Amygdala (tissue), 56 donors: ENCODE data around the gene CCNQ.
A peak's percentile ranks its signal among the peaks of the same experiment; 100 is the strongest.

Experiments used
- DNase-seq, 56 donors: peaks; one replicate each; lab custom pipeline; 2025; lab: John Stamatoyannopoulos, UW

The CCNQ gene

GRCh38 chrX:153637121-153638040, 38.4 kb upstream of the CCNQ start:
- DNase-seq = no peak

- no peak for DNase-seq
Measured at GRCh38 chrX:153636716-153637115, 37.8 kb upstream of the CCNQ start.

DNA sequence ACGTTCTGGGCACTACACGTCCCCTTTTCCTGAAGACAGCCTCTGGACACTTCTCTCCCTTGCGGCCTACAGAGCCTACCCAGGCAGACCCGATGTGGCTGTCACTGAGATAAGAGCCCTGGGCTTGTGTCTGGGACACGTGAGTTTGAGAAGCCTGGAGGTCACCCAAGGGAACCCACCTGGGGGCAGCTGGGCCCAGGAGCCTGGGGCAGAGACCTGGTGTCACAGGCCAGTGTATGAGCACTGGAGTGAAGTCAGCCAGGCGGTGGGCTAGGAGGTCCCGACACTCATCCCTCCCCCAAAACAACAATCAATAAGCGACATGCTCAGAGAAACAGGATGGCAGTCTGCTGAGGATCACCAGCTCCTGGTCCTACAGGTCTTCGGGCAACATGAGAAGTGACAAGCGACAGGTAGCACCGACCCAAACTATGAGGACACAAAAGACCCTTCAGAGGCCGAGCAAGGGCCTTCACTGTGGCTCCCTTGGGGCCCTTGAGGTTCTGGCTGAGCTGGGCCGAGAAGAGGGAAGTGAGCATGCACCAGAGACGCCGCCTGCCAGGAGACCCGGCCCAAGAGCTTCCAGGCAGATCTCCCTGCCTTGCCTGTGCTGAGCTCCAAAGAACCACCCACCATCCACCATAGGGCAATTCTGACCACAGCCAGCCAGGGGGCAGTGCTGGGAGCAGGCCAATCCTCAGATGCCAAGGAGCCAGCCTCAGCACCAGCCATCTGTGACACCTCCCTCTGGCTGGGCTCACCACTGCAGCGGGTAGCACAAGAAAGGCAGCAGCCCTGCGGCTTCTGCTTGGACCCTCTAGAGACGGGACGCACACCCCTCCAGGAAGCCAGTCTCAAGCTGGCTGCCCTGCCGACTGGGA, 37.1 kb upstream of the CCNQ start:
- no peak for DNase-seq

DNA sequence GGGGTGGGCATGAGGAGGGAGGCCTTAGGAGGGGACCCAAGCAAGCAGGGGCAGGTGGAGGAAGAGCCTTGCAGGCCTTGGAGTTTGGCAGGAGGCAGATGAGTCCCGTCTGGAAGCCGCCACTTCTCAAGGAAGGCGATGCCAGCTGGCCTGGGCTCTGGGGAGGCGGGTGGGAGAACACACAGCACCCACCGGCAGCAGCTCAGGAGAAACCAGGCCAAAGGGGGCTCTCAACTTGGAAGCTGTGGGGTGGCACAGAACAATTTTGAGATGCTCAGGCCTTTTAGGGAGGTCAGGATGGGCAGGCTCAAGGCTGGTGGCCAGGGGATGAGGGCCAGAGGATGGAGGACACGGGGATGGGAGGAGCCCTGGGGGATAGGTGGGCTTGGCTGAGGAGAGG, 36.4 kb upstream of the CCNQ start:
- DNase-seq = no peak

DNA sequence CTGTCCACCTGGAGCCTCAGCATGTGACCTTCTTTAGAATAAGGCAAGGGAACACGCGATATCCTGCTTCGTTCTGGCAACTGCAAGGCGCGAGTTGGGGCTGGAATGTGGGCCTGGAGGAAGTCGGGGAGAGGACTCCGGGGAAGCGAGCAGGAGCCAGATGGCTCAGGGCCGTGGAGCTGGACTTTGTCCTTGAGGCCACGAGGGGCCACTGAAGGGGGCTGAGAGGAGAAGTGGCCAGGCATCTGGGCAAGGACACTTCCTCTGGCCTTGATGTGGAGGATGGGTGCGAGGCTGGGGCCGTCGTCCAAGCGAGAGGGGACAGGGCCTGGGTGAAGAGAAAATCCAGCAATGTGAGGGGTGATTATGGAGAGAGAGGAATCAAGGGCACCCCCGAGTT, 35.9 kb upstream of the CCNQ start:
- no peak for DNase-seq

DNA sequence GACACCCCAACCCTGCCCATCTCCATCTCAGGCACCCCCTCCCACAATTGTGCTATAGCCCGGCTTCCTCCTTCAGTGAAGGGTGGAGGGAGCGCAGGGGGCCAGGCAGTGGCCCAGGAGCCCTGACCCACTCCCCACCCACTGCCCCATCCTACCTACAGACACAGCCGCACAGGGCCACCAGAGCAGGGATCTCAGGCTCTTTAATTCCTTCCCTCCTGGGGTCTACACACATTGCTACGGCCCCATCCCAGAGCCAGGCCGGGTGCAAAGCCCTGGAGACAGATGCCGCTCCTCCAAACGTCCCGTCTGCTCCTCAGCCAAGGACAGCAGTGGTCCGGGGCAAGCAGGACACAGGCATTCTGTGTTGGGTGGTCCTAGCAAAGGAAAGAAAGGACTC, 35.3 kb upstream of the CCNQ start:
- no peak for DNase-seq

GRCh38 chrX:153633607-153634180, 34.8 kb upstream of the CCNQ start:
- DNase-seq = no peak

- DNase-seq = no peak
Measured at GRCh38 chrX:153633048-153633447, 34.1 kb upstream of the CCNQ start.

- DNase-seq = no peak
Measured at GRCh38 chrX:153632595-153632946, 33.6 kb upstream of the CCNQ start.

- DNase-seq = no peak
Measured at GRCh38 chrX:153631907-153632594, 33.1 kb upstream of the CCNQ start.

- no peak for DNase-seq
Measured at GRCh38 chrX:153631346-153631745, 32.4 kb upstream of the CCNQ start.

GRCh38 chrX:153628665-153629064, 29.7 kb upstream of the CCNQ start:
- no peak for DNase-seq

GRCh38 chrX:153628129-153628528, 29.2 kb upstream of the CCNQ start:
- no peak for DNase-seq

DNA sequence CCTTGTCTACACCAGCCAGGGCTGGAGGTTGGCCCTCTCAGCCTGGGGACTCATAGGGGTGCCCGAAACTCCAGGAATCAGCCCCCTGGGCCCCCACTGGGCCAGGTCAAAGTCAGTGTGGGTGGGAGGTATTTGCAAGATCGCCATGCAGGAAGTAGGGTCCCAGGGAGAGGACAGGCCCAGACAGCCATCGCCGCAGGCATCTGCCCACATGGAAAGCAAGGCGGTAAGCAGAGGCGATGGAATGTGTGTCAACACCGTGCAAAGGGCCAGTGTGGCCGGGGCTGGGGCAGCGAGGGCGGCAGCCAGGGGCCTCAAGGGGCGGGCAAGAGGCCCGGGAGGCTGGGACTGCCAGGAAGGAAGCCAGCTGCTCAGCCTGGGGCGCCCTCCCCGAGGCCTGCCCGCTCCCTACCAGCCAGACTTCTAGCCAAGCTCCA, 28.8 kb upstream of the CCNQ start:
- peak in 7 of 56 donors; percentile 8 to 32 (median 16) for DNase-seq

DNA sequence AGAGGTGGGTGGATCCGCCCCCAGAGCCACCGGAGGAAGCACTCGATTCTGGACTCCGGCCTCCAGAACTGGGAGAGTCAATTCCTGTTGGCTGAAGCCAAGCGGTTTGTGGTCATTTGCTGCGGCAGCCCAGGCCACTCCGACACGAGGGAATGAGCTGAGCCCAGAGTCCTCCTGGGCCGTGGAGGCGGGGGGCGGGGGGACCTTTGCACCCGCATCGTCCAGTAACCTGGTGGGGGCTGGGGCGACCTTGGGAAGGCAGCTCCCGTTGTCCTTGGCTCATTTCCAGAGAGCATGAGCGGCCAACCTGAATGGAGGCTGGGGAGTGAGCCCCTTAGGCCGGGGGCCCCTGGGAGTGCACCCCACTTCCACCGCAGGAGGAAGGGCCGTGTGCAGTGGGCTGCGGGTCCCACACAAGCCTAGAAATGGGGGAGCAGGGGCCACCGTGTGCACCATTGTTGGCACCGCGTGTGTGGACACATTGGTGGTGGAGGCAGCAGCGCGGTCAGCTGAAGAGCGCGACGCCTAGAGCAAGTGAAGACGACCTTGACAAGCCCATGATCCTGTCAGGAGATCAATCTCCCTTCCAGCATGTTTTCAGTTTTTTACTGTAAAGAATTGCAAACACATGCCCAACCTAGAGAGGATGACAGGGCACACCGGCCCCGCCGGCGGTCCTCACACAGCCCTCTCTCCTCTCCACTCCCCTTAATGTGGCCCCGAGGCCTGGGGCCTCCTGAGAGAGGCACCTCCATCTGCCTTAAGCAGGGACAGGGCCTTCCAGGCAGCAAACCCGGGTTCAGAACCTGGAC, 28.1 kb upstream of the CCNQ start:
- no peak for DNase-seq

DNA sequence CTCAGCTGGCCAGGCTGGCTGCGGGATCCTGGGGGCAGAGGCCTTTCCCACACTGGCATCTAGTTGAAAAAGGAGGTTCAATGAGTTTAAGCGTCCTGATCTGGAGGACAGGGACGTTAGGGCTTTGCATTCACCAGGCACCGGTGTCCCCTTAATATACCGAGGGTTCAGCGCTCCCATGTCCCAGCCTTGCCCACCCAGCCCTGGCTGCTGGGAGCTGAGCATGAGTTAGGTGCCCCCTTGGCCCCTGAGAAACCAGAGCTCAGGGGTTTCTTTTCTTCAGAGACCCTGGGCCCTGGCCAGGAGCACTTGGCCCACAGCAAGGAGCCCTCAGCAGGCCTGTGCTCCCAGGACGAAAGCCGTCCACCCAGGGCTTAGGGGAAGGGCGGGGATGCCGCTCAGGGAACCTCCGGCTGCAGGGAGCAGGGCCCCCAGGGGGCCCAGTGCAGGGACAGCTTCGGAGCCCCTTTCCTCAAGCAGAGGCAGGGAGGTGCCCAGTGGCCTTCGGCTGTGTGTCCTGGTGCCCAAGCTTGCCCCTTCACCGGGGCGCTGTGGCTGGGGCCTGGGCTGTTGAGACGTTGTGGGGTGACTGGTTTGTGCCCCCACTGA, 27.2 kb upstream of the CCNQ start:
- DNase-seq = no peak

GRCh38 chrX:153625271-153626024, 26.5 kb upstream of the CCNQ start:
- DNase-seq = peak in 1 of 56 donors; percentile 11
